ENCODE data around the gene TBXT. TPM values are rescaled to one million over a fixed set of nuclear protein-coding genes. Genes with fewer than 3 reads are reported as not detected.

TBXT gene
- total and polyA plus RNA-seq, 2 experiments from 2014 or later = 0.23 TPM; not detected in 1

DNA sequence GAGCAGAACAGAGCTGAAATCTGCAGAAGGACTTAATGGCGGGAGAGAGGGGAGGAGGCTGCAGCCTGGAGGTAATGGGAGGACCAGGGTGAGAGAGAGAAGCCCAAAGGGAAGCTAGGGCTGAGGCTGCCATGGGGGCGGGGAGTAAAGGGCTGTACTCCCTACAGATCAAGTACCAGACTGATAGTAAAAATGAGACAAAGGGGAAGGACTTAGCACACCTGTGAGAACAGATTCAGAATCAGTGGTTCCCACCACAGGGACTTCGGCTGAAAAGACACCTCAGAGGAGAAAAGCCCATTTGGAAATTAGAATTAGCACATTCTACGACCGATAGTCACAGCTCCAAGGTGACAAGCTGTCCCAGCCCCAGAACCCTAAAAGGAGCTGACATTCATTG lies 6.4 kb upstream of the TBXT start (continued):
- TF ChIP-seq ZNF331 (CRISPR knock-in tag; IDR thresholded peaks at IDR 0.05; ENCODE audit: low read depth) (no peak), CREB1 (CRISPR knock-in tag; IDR thresholded peaks at IDR 0.05; ENCODE audit: low read depth) (no peak)

DNA sequence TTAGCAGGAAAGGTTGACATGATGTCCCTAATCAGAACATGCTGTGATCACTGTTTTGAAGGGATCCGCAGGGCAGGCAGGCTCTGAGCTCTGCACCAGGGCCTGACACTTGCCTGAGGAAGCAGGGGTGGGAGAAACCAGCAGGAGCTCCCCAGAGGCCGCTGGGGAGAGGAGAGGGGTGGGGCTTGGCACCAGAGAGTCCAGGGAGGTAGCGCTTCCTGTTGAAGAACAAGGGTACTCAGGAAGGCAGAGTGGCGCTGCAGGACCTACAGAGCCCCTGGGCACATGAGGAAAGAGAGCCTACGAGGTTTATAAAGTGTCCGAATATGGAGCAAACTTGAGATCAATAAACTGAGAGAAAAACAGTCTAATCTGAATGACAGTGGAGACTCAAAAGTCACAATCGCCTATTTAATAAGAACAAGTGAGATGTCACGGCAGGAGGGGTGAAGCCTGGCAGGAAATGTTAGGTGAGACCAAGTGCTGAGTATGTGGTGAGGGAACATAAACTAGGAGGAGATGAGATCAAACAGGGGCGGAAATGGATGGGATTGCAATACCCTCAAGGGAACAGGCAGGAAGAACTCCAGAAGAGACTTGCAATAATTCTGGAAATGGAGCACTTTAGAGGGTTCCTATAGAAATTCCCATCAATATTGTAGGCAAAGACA lies 5.8 kb upstream of the TBXT start:
- Mint-ChIP-seq H3K27me3 (ENCODE audit: insufficient read depth, low read depth, poor library complexity) (no peaks in the 10 kb centered on the region), H3K4me3 (no peak overlapping the region), H3K27ac (no peak overlapping the region), H3K9me3 (no peaks in the 10 kb centered on the region), H3K4me1 (peaks cover 16% of the 10 kb centered on the region), H3K36me3 (ENCODE audit: low read depth) (no peaks in the 10 kb centered on the region)
- no peaks in the 10 kb centered on the region for H3K79me2 ChIP-seq (replicated peaks; ENCODE audit: insufficient read depth)
- peaks cover 72% of the 10 kb centered on the region for H3K27me3 ChIP-seq (ENCODE audit: insufficient read depth)
- H3F3A ChIP-seq (replicated peaks; ENCODE audit: low read depth) = 0 out of 2 replicates have a peak, but pooled peaks cover 11% of the 10 kb centered on the region
- TF ChIP-seq, protein P1, sequence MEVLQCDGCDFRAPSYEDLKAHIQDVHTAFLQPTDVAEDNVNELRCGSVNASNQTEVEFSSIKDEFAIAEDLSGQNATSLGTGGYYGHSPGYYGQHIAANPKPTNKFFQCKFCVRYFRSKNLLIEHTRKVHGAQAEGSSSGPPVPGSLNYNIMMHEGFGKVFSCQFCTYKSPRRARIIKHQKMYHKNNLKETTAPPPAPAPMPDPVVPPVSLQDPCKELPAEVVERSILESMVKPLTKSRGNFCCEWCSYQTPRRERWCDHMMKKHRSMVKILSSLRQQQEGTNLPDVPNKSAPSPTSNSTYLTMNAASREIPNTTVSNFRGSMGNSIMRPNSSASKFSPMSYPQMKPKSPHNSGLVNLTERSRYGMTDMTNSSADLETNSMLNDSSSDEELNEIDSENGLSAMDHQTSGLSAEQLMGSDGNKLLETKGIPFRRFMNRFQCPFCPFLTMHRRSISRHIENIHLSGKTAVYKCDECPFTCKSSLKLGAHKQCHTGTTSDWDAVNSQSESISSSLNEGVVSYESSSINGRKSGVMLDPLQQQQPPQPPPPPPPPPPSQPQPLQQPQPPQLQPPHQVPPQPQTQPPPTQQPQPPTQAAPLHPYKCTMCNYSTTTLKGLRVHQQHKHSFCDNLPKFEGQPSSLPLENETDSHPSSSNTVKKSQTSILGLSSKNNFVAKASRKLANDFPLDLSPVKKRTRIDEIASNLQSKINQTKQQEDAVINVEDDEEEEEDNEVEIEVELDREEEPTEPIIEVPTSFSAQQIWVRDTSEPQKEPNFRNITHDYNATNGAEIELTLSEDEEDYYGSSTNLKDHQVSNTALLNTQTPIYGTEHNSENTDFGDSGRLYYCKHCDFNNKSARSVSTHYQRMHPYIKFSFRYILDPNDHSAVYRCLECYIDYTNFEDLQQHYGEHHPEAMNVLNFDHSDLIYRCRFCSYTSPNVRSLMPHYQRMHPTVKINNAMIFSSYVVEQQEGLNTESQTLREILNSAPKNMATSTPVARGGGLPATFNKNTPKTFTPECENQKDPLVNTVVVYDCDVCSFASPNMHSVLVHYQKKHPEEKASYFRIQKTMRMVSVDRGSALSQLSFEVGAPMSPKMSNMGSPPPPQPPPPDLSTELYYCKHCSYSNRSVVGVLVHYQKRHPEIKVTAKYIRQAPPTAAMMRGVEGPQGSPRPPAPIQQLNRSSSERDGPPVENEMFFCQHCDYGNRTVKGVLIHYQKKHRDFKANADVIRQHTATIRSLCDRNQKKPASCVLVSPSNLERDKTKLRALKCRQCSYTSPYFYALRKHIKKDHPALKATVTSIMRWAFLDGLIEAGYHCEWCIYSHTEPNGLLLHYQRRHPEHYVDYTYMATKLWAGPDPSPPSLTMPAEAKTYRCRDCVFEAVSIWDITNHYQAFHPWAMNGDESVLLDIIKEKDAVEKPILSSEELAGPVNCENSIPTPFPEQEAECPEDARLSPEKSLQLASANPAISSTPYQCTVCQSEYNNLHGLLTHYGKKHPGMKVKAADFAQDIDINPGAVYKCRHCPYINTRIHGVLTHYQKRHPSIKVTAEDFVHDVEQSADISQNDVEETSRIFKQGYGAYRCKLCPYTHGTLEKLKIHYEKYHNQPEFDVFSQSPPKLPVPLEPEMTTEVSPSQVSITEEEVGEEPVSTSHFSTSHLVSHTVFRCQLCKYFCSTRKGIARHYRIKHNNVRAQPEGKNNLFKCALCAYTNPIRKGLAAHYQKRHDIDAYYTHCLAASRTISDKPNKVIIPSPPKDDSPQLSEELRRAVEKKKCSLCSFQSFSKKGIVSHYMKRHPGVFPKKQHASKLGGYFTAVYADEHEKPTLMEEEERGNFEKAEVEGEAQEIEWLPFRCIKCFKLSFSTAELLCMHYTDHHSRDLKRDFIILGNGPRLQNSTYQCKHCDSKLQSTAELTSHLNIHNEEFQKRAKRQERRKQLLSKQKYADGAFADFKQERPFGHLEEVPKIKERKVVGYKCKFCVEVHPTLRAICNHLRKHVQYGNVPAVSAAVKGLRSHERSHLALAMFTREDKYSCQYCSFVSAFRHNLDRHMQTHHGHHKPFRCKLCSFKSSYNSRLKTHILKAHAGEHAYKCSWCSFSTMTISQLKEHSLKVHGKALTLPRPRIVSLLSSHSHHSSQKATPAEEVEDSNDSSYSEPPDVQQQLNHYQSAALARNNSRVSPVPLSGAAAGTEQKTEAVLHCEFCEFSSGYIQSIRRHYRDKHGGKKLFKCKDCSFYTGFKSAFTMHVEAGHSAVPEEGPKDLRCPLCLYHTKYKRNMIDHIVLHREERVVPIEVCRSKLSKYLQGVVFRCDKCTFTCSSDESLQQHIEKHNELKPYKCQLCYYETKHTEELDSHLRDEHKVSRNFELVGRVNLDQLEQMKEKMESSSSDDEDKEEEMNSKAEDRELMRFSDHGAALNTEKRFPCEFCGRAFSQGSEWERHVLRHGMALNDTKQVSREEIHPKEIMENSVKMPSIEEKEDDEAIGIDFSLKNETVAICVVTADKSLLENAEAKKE (CRISPR knock-in tag; IDR thresholded peaks at IDR 0.05) = no peak
- TF ChIP-seq CTCF (conservative IDR thresholded peaks at IDR 0.05; ENCODE audit: low read depth in 2 of 2) = peak in 1 of 2 experiments; percentile 19; a peak in 2 of 4 replicates
- H3K27ac ChIP-seq (ENCODE audit: low read depth) = no peak overlapping the region
- no peaks in the 10 kb centered on the region for H3K9me2 ChIP-seq (ENCODE audit: insufficient read depth)
- peak overlapping the region; percentile 47 for H3K4me3 ChIP-seq
- ATAC-seq = peak; percentile 73
- peak; percentile 75 for DNase-seq (ENCODE audit: low spot score)
- H2AFZ ChIP-seq = no peak overlapping the region
- peak overlapping the region; percentile 77 for H3K4me2 ChIP-seq
- peaks cover 10% of the 10 kb centered on the region for H4K20me1 ChIP-seq (replicated peaks; ENCODE audit: insufficient read depth)
- peaks cover 50% of the 10 kb centered on the region for H3K4me1 ChIP-seq (ENCODE audit: insufficient read depth)
- H3K36me3 ChIP-seq (ENCODE audit: insufficient read depth) = no peaks in the 10 kb centered on the region

All from GM23338 (cell line).